SK-N-SH treated with all-trans-retinoic acid at 6 μM for 48 hours (cell line): ENCODE data around the gene LVRN.

Experiments
- ATAC-seq: fragments of 200-7000 bp; cut with Tn5 transposase; 3 replicates; pipeline ENCODE4 v1.9.1; 2020; ENCODE audit warnings: mild to moderate bottlenecking, moderate library complexity
- ARNTL ChIP-seq: fragments of 450-650 bp; formaldehyde crosslinking; IDR thresholded peaks from 2 replicates; pipeline ENCODE4 v1.5.0; 2020; ENCODE audit warnings: low read depth, mild to moderate bottlenecking, moderate library complexity, borderline replicate concordance
- BACH2 ChIP-seq: fragments of 250-450 bp; sonication (Bioruptor Pico); IDR thresholded peaks from 2 replicates; pipeline ENCODE4 v1.9.0; 2021; ENCODE audit warnings: mild to moderate bottlenecking, borderline replicate concordance
- CREB5 ChIP-seq: fragments of 250-450 bp; sonication (Bioruptor Pico); IDR thresholded peaks from 2 replicates; pipeline ENCODE4 v1.5.1; 2020; ENCODE audit warnings: low read depth, mild to moderate bottlenecking, moderate library complexity
- CSDC2 ChIP-seq: fragments of 250-450 bp; sonication (Bioruptor Pico); IDR thresholded peaks from 2 replicates; pipeline ENCODE4 v1.5.0; 2020; ENCODE audit warnings: mild to moderate bottlenecking, moderate library complexity
- ESRRG ChIP-seq: fragments of 250-450 bp; sonication (Bioruptor Pico); IDR thresholded peaks from 2 replicates; pipeline ENCODE4 v1.6.1; 2021; ENCODE audit warnings: mild to moderate bottlenecking
- GLIS3 ChIP-seq: fragments of 250-450 bp; sonication (Bioruptor Pico); IDR thresholded peaks from 2 replicates; pipeline ENCODE4 v1.5.0; 2020; ENCODE audit warnings: mild to moderate bottlenecking, moderate library complexity
- ISL1 ChIP-seq: fragments of 250-450 bp; sonication (Bioruptor Pico); IDR thresholded peaks from 2 replicates; pipeline ENCODE4 v2.1.2; 2022; ENCODE audit warnings: mild to moderate bottlenecking, moderate library complexity
- OSR1 ChIP-seq: fragments of 250-450 bp; sonication (Bioruptor Pico); IDR thresholded peaks from 2 replicates; pipeline ENCODE4 v1.8.0; 2022; ENCODE audit warnings: moderate library complexity, mild to moderate bottlenecking, inconsistent platforms
- PATZ1 ChIP-seq: fragments of 250-450 bp; sonication (Bioruptor Pico); IDR thresholded peaks from 2 replicates; pipeline ENCODE4 v1.8.0; 2020; ENCODE audit warnings: mild to moderate bottlenecking, moderate library complexity, borderline replicate concordance
- POU6F1 ChIP-seq: fragments of 250-450 bp; sonication (Bioruptor Pico); IDR thresholded peaks from 2 replicates; pipeline ENCODE4 v1.8.0; 2021; ENCODE audit warnings: low read depth, mild to moderate bottlenecking, moderate library complexity, borderline replicate concordance
- PPARA ChIP-seq: fragments of 250-450 bp; sonication (Bioruptor Pico); IDR thresholded peaks from 2 replicates; pipeline ENCODE4 v1.5.0; 2020; ENCODE audit warnings: mild to moderate bottlenecking, borderline replicate concordance
- RARB ChIP-seq: fragments of 250-450 bp; sonication (Bioruptor Pico); IDR thresholded peaks from 2 replicates; pipeline ENCODE4 v1.8.0; 2021; ENCODE audit warnings: mild to moderate bottlenecking, moderate library complexity
- SNAI2 ChIP-seq: fragments of 250-450 bp; sonication (Bioruptor Pico); IDR thresholded peaks from 2 replicates; pipeline ENCODE4 v1.5.0; 2020; ENCODE audit warnings: mild to moderate bottlenecking, moderate library complexity
- TCF4 ChIP-seq: fragments of 250-450 bp; sonication (Bioruptor Pico); IDR thresholded peaks from 2 replicates; pipeline ENCODE4 v1.8.0; 2021; ENCODE audit warnings: mild to moderate bottlenecking, moderate library complexity, borderline replicate concordance
- TOX ChIP-seq: fragments of 250-450 bp; sonication (Bioruptor Pico); IDR thresholded peaks from 2 replicates; pipeline ENCODE4 v1.8.0; 2021; ENCODE audit warnings: mild to moderate bottlenecking, moderate library complexity, borderline replicate concordance
- TSHZ2 ChIP-seq: fragments of 250-450 bp; sonication (Bioruptor Pico); IDR thresholded peaks from 2 replicates; pipeline ENCODE4 v1.5.0; 2020; ENCODE audit warnings: mild to moderate bottlenecking, moderate library complexity
- ZFP3 ChIP-seq: fragments of 250-450 bp; sonication (Bioruptor Pico); IDR thresholded peaks from 2 replicates; pipeline ENCODE4 v1.5.0; 2020; ENCODE audit warnings: mild to moderate bottlenecking, moderate library complexity
- ZFP30 ChIP-seq: fragments of 450-650 bp; formaldehyde crosslinking; IDR thresholded peaks from 2 replicates; pipeline ENCODE4 v1.5.0; 2022; ENCODE audit warnings: mild to moderate bottlenecking, moderate library complexity
- ZNF565 ChIP-seq: fragments of 450-650 bp; formaldehyde crosslinking; conservative IDR thresholded peaks from 2 replicates; pipeline ENCODE4 v1.5.0; 2020; ENCODE audit warnings: low read depth, mild to moderate bottlenecking, moderate library complexity
- ZNF70 ChIP-seq: fragments of 450-650 bp; formaldehyde crosslinking; IDR thresholded peaks from 2 replicates; pipeline ENCODE4 v1.5.0; 2020; ENCODE audit warnings: mild to moderate bottlenecking, moderate library complexity
- TF ChIP-seq, protein P1 (sequence below): fragments of 250-450 bp; sonication (Bioruptor Pico); IDR thresholded peaks from 2 replicates; pipeline ENCODE4 v1.5.1; 2021; ENCODE audit warnings: mild to moderate bottlenecking, moderate library complexity

LVRN gene

GRCh38 chr5:115963566-115963965, 1.3 kb downstream of the LVRN start:
- ATAC-seq, result no peak
- no peak for TF ChIP-seq PPARA (CRISPR knock-in tag)
- no peak for TF ChIP-seq ZNF70 (CRISPR knock-in tag)
- no peak for TF ChIP-seq SNAI2 (CRISPR knock-in tag)
- no peak for TF ChIP-seq CREB5 (CRISPR knock-in tag)
- no peak for TF ChIP-seq ISL1
- TF ChIP-seq ZFP30 (CRISPR knock-in tag), result no peak
- no peak for TF ChIP-seq ZNF565
- no peak for TF ChIP-seq POU6F1
- TF ChIP-seq OSR1, result no peak
- no peak for TF ChIP-seq ARNTL
- no peak for TF ChIP-seq TOX (CRISPR knock-in tag)
- no peak for TF ChIP-seq BACH2 (CRISPR knock-in tag)
- TF ChIP-seq, protein P1, sequence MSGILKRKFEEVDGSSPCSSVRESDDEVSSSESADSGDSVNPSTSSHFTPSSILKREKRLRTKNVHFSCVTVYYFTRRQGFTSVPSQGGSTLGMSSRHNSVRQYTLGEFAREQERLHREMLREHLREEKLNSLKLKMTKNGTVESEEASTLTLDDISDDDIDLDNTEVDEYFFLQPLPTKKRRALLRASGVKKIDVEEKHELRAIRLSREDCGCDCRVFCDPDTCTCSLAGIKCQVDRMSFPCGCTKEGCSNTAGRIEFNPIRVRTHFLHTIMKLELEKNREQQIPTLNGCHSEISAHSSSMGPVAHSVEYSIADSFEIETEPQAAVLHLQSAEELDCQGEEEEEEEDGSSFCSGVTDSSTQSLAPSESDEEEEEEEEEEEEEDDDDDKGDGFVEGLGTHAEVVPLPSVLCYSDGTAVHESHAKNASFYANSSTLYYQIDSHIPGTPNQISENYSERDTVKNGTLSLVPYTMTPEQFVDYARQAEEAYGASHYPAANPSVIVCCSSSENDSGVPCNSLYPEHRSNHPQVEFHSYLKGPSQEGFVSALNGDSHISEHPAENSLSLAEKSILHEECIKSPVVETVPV (CRISPR knock-in tag), result no peak
- no peak for TF ChIP-seq TCF4 (CRISPR knock-in tag)
- TF ChIP-seq TSHZ2 (CRISPR knock-in tag), result no peak
- TF ChIP-seq ESRRG (CRISPR knock-in tag), result no peak
- TF ChIP-seq, all 23 proteins: peak for 0

GRCh38 chr5:115968770-115969169, 6.5 kb downstream of the LVRN start:
- ATAC-seq, result no peak
- TF ChIP-seq TSHZ2 (CRISPR knock-in tag), result no peak
- no peak for TF ChIP-seq TCF4 (CRISPR knock-in tag)
- no peak for TF ChIP-seq ESRRG (CRISPR knock-in tag)
- TF ChIP-seq PATZ1 (CRISPR knock-in tag), result no peak
- no peak for TF ChIP-seq CSDC2
- no peak for TF ChIP-seq CREB5 (CRISPR knock-in tag)
- no peak for TF ChIP-seq ISL1
- no peak for TF ChIP-seq OSR1
- TF ChIP-seq ZNF565, result no peak
- TF ChIP-seq POU6F1, result no peak
- TF ChIP-seq ZFP30 (CRISPR knock-in tag), result no peak
- TF ChIP-seq GLIS3 (CRISPR knock-in tag), result no peak
- no peak for TF ChIP-seq BACH2 (CRISPR knock-in tag)
- no peak for TF ChIP-seq ZNF70 (CRISPR knock-in tag)
- no peak for TF ChIP-seq ZFP3
- TF ChIP-seq SNAI2 (CRISPR knock-in tag), result no peak
- no peak for TF ChIP-seq RARB
- TF ChIP-seq TOX (CRISPR knock-in tag), result no peak
- TF ChIP-seq, protein P1 (CRISPR knock-in tag), result no peak
